GM12872 (cell line): ENCODE results near the gene ABCB9.

Experiments
- CTCF ChIP-seq: IDR thresholded peaks from 3 replicates; pipeline ENCODE4 v1.5.1; 2011; ENCODE audit warnings: low read depth, mild to moderate bottlenecking, low read length, moderate library complexity; ENCODE audit not compliant: insufficient read depth

Gene ABCB9

GRCh38 chr12:122955156-122955555, 11.1 kb downstream of the ABCB9 start:
- no peak for TF ChIP-seq CTCF

GRCh38 chr12:122951979-122952892, 14.0 kb downstream of the ABCB9 start:
- TF ChIP-seq CTCF = peak; percentile 94

- TF ChIP-seq CTCF = no peak
These were observed 14.9 kb downstream of the ABCB9 start for GRCh38 chr12:122951406-122951805.

- no peak for TF ChIP-seq CTCF
These were observed 16.2 kb downstream of the ABCB9 start for GRCh38 chr12:122949816-122950675.

GRCh38 chr12:122949405-122949804, 16.9 kb downstream of the ABCB9 start:
- no peak for TF ChIP-seq CTCF

GRCh38 chr12:122948605-122949004, 17.7 kb downstream of the ABCB9 start:
- no peak for TF ChIP-seq CTCF

GRCh38 chr12:122947352-122947792, 18.9 kb downstream of the ABCB9 start:
- 0 out of 3 replicates have a peak, but pooled peaks have one; percentile 3 for TF ChIP-seq CTCF
